Retinal pigment epithelial cell (primary cell): Measurements from ENCODE around the gene TBC1D8.

Experiments
- DNase-seq: peaks from one replicate; pipeline ENCODE4 v3.0.0-alpha.2; 2010; ENCODE audit warnings: low read depth
- H3K4me3 ChIP-seq: 2 replicates; pipeline ENCODE4 v1.5.1; 2011; ENCODE audit warnings: mild to moderate bottlenecking, low read length, control low read depth, moderate library complexity
- TF ChIP-seq, protein P1 (sequence below): conservative IDR thresholded peaks from 2 replicates; pipeline ENCODE4 v1.5.1; 2011; ENCODE audit warnings: low read depth, low read length, control low read depth, inconsistent platforms

The TBC1D8 gene

DNA sequence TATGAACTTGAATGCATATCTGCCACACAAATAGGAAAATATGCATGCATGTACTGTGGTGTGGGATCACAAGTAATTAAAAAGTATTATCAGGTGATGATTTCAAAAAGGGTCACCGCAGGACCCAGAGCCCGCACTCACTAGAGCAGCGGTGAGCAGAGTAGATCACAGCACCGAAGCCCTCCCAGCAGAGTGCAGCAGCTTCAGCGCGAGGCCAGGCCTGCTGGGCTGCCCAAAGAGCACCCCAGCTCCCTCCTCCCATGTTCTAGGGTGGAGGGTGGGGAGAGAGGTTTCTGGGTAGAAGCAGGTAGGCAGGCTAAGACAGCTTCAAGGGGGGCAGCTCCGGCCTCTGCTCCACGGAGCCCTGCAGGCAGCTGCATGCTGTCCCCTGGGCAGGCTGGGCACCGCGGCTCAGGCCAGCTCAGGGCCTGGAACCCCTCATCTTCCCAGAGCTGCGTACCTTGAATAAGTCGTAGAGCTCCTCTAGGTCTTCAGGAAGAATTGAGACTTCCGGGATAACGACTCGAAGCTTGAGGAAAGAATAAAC lies 124.2 kb downstream of the TBC1D8 start:
- TF ChIP-seq, protein P1, sequence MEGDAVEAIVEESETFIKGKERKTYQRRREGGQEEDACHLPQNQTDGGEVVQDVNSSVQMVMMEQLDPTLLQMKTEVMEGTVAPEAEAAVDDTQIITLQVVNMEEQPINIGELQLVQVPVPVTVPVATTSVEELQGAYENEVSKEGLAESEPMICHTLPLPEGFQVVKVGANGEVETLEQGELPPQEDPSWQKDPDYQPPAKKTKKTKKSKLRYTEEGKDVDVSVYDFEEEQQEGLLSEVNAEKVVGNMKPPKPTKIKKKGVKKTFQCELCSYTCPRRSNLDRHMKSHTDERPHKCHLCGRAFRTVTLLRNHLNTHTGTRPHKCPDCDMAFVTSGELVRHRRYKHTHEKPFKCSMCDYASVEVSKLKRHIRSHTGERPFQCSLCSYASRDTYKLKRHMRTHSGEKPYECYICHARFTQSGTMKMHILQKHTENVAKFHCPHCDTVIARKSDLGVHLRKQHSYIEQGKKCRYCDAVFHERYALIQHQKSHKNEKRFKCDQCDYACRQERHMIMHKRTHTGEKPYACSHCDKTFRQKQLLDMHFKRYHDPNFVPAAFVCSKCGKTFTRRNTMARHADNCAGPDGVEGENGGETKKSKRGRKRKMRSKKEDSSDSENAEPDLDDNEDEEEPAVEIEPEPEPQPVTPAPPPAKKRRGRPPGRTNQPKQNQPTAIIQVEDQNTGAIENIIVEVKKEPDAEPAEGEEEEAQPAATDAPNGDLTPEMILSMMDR: no peak
- H3K4me3 ChIP-seq: no peak overlapping the region
- no peak for DNase-seq

DNA sequence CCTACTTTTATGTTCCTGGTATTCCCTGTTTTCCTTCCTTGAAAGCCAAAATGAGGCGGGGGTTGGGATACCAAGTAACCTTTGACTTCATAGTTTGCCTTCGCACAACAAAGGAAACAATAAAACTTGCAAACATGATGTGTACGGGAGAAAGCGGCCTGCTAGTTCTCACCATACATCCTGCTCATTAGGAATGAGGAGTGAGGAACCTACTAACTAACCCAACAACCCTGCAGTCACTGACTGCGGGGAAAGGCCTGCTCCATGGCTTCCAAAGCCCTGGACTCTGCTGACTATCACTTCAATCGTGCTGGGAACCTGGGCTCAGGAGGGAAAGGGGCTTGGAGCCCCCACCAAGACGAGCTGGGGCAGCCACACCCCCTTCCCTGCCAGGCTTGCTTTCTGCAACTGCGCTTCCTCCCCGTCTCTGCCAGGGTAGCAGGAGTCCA lies 124.9 kb downstream of the TBC1D8 start:
- TF ChIP-seq, protein P1: no peak
- no peak for DNase-seq
- no peak overlapping the region for H3K4me3 ChIP-seq

DNA sequence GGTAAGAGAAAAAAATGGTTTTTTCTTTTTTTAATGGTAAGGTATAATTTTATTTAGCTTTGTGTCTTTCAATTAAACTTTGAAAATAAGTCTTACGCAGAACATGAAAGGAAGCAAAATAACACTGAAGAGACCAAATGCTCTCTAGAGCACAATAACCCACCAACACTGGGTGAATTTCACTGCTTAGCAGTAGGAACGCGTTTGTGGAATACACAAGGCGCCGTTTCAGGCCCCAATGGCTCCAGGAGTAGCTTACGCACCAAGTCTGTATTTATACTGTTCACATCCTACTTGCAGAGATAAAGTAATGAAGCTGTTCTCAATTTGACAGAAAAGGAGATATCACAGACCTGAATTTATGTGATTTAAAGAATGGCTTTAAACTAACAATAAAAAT lies 125.6 kb downstream of the TBC1D8 start:
- no peak for DNase-seq
- TF ChIP-seq, protein P1: no peak
- H3K4me3 ChIP-seq: no peak overlapping the region

DNA sequence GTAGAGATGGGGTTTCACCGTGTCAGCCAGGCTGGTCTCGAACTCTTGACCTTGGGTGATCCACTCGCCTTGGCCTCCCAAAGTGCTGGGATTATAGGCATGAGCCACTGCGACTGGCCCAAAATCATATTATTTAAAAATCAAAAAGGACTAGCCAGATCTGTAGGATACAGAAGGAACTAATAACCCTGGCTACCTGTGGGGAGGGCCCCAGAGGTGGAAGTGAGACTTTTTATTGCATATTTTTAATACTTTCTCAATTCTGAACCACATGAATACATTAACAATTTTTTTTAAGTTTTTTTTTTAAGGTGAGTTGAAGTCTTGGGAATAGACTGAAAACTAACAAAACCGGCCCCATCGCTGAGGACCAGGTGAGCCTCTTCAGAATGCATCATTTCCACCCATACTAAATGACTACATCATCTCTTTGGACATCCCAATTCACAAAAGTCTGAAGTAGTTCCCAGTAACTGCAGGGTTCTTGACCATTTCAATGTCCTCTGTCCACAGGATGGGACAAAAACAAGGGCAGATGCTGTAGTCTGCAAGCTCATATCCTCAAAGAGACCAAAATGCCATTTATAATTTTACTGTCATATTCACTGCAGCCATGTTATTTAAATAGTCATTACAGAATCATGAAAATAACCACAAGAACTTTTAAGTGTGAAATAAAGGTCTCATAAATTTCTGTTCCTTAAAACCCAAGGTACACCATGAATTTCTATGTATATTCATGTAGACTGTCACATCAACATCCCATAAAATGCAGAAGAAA lies 127.7 kb downstream of the TBC1D8 start:
- TF ChIP-seq, protein P1: no peak
- no peak overlapping the region for H3K4me3 ChIP-seq
- no peak for DNase-seq

DNA sequence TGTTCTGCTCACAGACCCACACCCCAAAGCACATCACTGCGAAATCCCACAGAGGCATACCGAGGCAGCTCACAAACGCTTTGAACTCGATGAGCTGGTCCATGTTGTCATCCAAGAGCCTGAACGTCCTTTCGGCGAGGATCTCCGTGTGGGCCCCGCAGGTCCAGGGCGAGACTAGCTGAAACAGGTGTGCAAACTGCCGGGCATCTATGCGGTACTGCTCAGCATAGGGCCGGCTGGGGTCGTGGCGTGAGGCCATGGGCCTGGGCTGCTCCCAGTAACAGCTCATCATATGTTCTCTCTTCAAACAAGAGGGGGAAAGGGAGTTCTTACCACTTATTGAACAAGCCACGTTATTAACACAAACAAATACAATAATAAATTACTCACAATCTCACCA lies 129.0 kb downstream of the TBC1D8 start:
- H3K4me3 ChIP-seq: no peak overlapping the region
- TF ChIP-seq, protein P1: no peak
- no peak for DNase-seq

DNA sequence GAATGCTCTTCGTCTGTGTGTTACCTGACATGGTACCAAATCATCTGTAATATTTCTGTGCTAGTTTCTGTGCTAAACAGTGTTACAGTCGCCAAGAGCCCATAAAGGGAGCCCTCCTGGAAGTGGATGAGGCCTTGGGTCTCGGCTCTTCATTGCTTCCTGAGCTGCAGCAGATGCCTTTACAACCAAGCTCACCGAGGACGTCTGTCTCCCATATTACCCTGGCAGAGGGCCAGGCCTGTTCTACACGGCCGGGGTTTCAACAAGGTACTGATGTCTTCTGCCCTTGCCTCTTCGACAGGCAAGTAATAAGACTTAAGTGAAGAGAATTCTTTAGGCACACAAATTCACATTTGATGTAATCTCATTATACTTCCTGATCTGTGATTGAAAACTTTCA lies 132.2 kb downstream of the TBC1D8 start:
- TF ChIP-seq, protein P1: no peak
- DNase-seq: no peak

DNA sequence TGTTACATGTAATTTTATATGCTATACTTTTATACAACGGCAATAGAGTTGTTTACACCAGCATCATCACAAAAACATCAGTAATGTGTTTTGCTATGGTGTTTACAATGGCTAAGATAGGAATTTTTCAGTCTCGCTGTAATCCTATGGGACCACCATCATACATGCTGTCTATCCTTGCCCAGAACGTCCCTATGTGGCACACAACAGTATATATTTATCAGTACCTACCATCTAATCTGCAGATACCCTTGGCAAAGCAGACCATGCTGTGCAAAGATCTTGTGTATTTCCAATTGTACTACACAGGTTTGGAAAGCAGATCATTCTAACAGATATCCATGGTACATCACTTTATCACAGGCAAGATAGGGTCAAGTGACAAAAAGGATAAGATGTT lies 133.8 kb downstream of the TBC1D8 start:
- TF ChIP-seq, protein P1: no peak
- no peak overlapping the region for H3K4me3 ChIP-seq
- no peak for DNase-seq

More for the DNA sequence above, 132.2 kb downstream of the TBC1D8 start:
- no peak overlapping the region for H3K4me3 ChIP-seq
